GM10266 (cell line): ENCODE measurements around the gene IVL.
A peak's percentile ranks its signal among the peaks of the same experiment; 100 is the strongest.

Source experiments
- DNase-seq: peaks from one replicate; pipeline ENCODE4 v3.0.0; 2012; ENCODE audit errors: extremely low spot score
- TF ChIP-seq, protein P1 (sequence below): IDR thresholded peaks from 2 replicates; pipeline ENCODE4 v1.5.1; 2012; ENCODE audit warnings: mild to moderate bottlenecking, low read depth; ENCODE audit not compliant: control insufficient read depth, insufficient read depth; ENCODE audit errors: missing control alignments

The IVL gene

DNA sequence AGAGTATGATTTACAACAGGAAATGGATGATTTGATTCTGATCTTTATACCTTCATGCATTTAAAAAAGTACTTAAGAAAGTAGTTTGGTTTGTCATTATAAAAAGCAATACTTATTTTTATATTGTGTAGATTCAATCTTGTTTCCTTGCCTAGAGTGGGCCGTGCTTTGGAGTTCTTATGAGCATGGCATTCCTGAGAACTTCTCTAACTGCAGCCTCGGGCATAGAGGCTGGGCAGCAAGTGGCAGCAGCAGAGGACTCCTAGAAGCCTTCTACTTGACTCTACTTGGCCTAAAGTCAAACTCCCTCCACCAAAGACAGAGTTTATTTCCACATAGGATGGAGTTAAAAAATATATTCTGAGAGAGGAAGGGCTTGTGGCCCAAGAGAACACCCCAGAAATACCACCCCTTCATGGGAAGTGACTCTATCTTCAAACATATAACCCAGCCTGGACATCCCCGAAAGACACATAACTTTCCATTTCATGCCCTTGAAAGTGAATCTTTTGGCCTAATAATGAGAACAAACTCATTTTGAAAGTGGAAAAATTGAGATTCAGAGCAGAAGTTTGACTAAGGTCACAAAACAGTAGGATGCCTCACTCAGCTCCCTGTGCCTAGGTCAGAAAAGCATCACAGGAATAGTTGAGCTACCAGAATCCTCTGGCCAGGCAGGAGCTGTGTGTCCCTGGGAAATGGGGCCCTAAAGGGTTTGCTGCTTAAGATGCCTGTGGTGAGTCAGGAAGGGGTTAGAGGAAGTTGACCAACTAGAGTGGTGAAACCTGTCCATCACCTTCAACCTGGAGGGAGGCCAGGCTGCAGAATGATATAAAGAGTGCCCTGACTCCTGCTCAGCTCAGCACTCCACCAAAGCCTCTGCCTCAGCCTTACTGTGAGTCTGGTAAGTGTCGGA lies at the start of gene IVL:
IVL (plus strand) TSS at position 861 of the 916 bp plus-strand sequence. CDS start 1,252 bp downstream, outside the sequence.
- peak; percentile 53 for DNase-seq
- TF ChIP-seq, protein P1, sequence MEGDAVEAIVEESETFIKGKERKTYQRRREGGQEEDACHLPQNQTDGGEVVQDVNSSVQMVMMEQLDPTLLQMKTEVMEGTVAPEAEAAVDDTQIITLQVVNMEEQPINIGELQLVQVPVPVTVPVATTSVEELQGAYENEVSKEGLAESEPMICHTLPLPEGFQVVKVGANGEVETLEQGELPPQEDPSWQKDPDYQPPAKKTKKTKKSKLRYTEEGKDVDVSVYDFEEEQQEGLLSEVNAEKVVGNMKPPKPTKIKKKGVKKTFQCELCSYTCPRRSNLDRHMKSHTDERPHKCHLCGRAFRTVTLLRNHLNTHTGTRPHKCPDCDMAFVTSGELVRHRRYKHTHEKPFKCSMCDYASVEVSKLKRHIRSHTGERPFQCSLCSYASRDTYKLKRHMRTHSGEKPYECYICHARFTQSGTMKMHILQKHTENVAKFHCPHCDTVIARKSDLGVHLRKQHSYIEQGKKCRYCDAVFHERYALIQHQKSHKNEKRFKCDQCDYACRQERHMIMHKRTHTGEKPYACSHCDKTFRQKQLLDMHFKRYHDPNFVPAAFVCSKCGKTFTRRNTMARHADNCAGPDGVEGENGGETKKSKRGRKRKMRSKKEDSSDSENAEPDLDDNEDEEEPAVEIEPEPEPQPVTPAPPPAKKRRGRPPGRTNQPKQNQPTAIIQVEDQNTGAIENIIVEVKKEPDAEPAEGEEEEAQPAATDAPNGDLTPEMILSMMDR: no peak

DNA sequence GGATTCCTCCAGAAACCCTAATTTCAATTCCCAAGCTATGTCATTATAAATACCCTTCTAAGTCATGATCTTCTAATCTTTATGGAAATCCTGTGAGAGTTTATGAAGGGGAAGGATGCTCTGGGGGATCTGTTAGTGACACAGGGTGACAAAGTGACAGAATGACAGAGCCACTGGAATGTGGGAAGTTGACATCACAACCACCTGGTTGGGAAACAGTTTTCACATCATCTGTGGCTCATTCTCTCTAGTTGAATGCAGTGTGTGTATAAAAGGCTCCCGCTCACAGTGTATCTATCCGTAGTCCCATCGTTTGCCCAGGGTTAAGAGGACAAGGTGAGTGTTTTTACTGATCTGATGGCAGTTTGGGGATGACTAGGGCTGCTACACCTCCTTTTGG lies 48.6 kb upstream of the IVL start, which contains the start of gene LCE7A:
LCE7A (plus strand) TSS at position 301 of the 400 bp plus-strand sequence. CDS start 702 bp downstream, outside the sequence.
- TF ChIP-seq, protein P1: no peak

GRCh38 chr1:152860129-152860528 lies 48.2 kb upstream of the IVL start:
- DNase-seq: no peak
- TF ChIP-seq, protein P1: no peak

More for the DNA sequence above, 48.6 kb upstream of the IVL start, which contains the start of gene LCE7A:
- DNase-seq: no peak

- DNase-seq: no peak
Measured at GRCh38 chr1:152861374-152861773, 47.0 kb upstream of the IVL start.

DNA sequence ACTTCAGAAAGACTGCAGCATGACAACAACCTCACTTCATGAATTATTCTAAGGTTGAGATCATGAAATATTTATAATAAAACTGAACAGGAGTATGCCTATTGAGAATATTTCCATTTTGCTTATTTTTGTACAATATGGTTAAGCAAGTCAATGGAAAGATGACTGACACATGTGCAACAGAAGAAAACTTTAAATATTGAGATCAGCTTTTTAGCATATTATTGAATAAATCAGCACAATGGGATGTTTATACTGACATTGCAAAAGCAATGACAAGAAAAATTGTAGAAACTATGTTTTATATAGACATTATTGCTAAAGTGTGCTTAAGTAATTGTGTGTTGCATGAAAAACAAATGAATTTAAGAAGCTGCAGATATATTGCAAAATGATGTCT lies 43.9 kb upstream of the IVL start:
- TF ChIP-seq, protein P1: no peak
- no peak for DNase-seq

More at GRCh38 chr1:152861374-152861773, 47.0 kb upstream of the IVL start:
- TF ChIP-seq, protein P1: no peak

DNA sequence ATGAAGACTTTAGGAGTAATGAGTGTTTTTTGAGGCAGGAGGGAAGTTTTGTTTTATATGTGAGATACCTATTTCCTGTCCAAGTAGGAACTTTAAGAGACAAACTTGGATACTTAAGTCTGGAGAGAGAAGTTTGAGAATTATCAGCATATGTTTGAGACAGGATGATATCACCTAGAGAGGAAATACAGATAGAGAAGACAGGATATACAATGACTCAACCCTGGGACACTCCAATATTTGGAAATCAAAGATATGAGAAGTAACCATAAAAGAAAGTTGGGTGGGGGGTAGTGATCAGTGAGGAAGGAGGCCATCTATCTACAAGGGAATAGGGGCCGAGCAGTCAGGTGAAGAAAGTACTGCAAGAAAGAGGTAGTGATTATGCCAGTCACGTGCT lies 42.0 kb upstream of the IVL start:
- TF ChIP-seq, protein P1: no peak
- DNase-seq: no peak

DNA sequence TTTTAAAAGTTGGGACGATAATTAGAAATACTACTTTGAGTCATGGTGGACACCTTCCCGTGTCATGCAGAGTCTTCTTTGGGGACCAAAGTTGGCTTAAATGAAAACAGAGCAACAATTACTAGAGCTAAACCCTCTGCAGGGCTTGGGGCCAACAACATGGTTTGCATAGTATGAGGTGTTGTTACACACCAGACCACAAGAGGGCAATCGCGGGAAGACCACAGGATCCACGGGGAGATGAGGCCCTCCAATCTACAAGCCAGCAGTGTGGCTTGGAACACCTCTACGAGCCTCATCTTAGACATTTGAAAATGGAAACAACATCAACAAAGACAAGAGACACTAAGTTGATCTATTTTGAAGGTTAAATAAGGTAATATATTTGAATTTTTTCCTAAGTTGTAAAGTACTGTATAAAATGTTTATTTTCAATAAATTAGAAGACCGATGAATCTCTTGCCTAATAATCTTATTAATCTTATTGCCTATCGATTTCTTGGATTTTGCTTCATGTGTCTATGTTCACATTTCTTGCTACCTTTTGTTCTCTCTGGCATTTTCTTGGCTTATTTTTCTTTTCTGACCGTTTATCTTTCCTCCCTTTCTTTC lies 38.4 kb upstream of the IVL start:
- TF ChIP-seq, protein P1: peak; percentile 92
- DNase-seq: peak; percentile 74
